A204.1 (cell line): ENCODE measurements around the gene ANKFY1.
"Not testable (repeated sequence)": the region's sequence is repeated elsewhere in the genome, so short reads cannot be mapped to it uniquely, and the experiment has no call there.

ENCODE experiments used
- FAIRE-seq: peaks from 2 replicates; lab custom pipeline; 2012; peaks lifted over from hg19 to GRCh38; lab: Jason Lieb, UNC

The ANKFY1 gene

GRCh38 chr17:4255271-4255670 lies 8.5 kb downstream of the ANKFY1 start:
- FAIRE-seq, result not testable (repeated sequence)

GRCh38 chr17:4250887-4251286 lies 12.9 kb downstream of the ANKFY1 start:
- no peak for FAIRE-seq

- no peak for FAIRE-seq
Observed at GRCh38 chr17:4249452-4250029, 14.2 kb downstream of the ANKFY1 start.

GRCh38 chr17:4248504-4249277 lies 15.1 kb downstream of the ANKFY1 start:
- no peak for FAIRE-seq

- FAIRE-seq, result no peak
Observed at GRCh38 chr17:4247971-4248388, 15.8 kb downstream of the ANKFY1 start.

- no peak for FAIRE-seq
Observed at GRCh38 chr17:4247361-4247970, 16.3 kb downstream of the ANKFY1 start.

GRCh38 chr17:4246674-4247073 lies 17.1 kb downstream of the ANKFY1 start:
- FAIRE-seq, result no peak

GRCh38 chr17:4241535-4241934 lies 22.2 kb downstream of the ANKFY1 start:
- FAIRE-seq, result no peak

GRCh38 chr17:4236456-4236855 lies 27.3 kb downstream of the ANKFY1 start:
- no peak for FAIRE-seq

GRCh38 chr17:4235372-4236279 lies 28.2 kb downstream of the ANKFY1 start:
- FAIRE-seq, result no peak

- no peak for FAIRE-seq
Observed at GRCh38 chr17:4234401-4234800, 29.4 kb downstream of the ANKFY1 start.

GRCh38 chr17:4233668-4234258 lies 30.0 kb downstream of the ANKFY1 start:
- FAIRE-seq, result no peak

GRCh38 chr17:4232168-4232813 lies 31.5 kb downstream of the ANKFY1 start:
- no peak for FAIRE-seq

- FAIRE-seq, result peak; percentile 93
Observed at GRCh38 chr17:4229627-4230541, 33.9 kb downstream of the ANKFY1 start.

GRCh38 chr17:4221899-4222659 lies 41.7 kb downstream of the ANKFY1 start:
- FAIRE-seq, result no peak

- FAIRE-seq, result no peak
Observed at GRCh38 chr17:4221163-4221562, 42.6 kb downstream of the ANKFY1 start.

- no peak for FAIRE-seq
Observed at GRCh38 chr17:4220655-4221054, 43.1 kb downstream of the ANKFY1 start.

- FAIRE-seq, result no peak
Observed at GRCh38 chr17:4219241-4219640, 44.5 kb downstream of the ANKFY1 start.

GRCh38 chr17:4215882-4216570 lies 47.8 kb downstream of the ANKFY1 start:
- no peak for FAIRE-seq
